Measurements from ENCODE around the gene ALDH3A1. TPM values are rescaled to one million over a fixed set of nuclear protein-coding genes. Genes with fewer than 3 reads are reported as not detected.

Gene ALDH3A1
- total RNA-seq, 4 donors from 2014 or later = 28.3 to 93.0 (median 64.0) TPM

DNA sequence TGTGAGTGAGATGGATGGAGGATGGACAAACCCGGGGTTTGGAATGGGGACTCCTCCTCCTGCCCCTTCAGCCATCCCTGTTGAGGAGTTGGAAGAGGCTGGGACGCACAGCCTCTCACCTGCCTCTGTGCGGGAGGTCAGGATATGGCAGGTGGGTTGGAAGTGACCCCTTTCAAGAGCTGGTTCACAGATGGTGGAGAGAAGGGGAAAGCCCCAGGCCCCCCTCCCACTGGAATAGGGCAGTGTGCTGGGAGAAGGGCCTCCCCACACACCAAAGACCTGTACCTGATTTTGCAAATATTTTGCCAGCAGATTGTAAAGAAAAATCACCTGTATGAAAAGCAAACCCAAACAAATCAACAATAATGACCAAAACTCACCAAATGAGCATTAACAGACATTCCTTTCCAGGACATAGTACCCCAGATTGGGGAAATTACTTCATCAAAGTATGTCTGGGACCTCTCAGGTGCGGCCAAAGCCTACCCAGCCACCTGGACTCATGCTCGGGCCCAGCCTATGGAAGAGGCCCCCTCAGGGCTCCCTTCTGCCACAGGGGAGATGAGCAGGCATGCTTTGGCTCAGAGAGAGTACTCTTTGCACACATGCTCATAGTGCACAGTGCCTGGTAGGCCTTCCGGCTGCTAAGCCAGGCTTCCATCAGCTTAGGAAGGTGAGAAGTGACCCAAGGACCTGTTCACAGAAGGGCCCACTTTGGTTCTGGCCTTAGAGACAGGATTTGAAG is 39.5 kb downstream of the ALDH3A1 start:
- TF ChIP-seq CTCF (IDR thresholded peaks at IDR 0.05) (no peak), POLR2A (IDR thresholded peaks at IDR 0.05) (no peak)

DNA sequence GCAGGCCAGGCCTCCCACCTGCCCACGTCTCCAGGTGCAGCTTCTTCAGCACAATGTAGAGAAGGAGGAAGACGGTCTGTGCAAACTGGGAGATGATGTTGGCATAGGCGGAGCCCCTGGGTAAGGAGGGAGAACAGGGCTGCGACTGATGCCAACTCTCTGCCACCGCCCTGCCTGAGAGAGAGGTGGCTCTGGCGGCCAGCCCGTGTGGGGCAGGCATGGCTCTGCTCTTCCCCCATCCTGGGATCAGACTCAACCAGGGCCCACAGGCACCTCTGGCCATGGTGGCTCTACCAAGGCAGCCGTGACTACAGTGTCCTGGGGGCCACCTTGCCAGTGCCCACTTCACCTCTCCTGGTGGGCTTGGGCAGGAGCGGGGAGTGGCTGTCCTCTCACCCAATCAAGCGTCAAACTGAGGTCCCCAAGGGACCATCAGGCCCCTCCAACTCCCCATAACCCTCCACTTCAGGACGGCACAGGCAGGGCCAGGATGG is 40.3 kb downstream of the ALDH3A1 start:
- no peak overlapping the region for H3K4me3 ChIP-seq (ENCODE audit: low read depth, poor library complexity, severe bottlenecking)
- peak in 1 of 2 donors; percentile 83 for DNase-seq (ENCODE audit: low spot score in 2 of 2)
- intact Hi-C loops (cut with DNase I; ENCODE audit: low total_unique reads) = no loop called here
- TF ChIP-seq CTCF (IDR thresholded peaks at IDR 0.05) = no peak
- no peak for TF ChIP-seq POLR2A (IDR thresholded peaks at IDR 0.05)
- WGBS, 2 donors = 60 to 61% methylated on average over 8 to 9 of the region's 11 CpGs

More for the DNA sequence above, 39.5 kb downstream of the ALDH3A1 start:
- intact Hi-C loops (cut with DNase I; ENCODE audit: low total_unique reads) = no loop called here
- peak in 1 of 2 donors; percentile 78 for DNase-seq (ENCODE audit: low spot score in 2 of 2)
- 90% methylated on average over 6 of the region's 6 CpGs for WGBS, 2 donors
- H3K4me3 ChIP-seq (ENCODE audit: low read depth, poor library complexity, severe bottlenecking) = no peak overlapping the region

- TF ChIP-seq POLR2A (IDR thresholded peaks at IDR 0.05) (no peak), CTCF (IDR thresholded peaks at IDR 0.05) (no peak)
- H3K4me3 ChIP-seq (ENCODE audit: low read depth, poor library complexity, severe bottlenecking) = no peak overlapping the region
- intact Hi-C loops (cut with DNase I; ENCODE audit: low total_unique reads) = no loop called here
- WGBS, 2 donors = 48 to 62% methylated on average over 9 to 10 of the region's 12 CpGs
- peak in 1 of 2 donors; percentile 84 for DNase-seq (ENCODE audit: low spot score in 2 of 2)
Observed at GRCh38 chr17:19706791-19707727, 41.0 kb downstream of the ALDH3A1 start.

DNA sequence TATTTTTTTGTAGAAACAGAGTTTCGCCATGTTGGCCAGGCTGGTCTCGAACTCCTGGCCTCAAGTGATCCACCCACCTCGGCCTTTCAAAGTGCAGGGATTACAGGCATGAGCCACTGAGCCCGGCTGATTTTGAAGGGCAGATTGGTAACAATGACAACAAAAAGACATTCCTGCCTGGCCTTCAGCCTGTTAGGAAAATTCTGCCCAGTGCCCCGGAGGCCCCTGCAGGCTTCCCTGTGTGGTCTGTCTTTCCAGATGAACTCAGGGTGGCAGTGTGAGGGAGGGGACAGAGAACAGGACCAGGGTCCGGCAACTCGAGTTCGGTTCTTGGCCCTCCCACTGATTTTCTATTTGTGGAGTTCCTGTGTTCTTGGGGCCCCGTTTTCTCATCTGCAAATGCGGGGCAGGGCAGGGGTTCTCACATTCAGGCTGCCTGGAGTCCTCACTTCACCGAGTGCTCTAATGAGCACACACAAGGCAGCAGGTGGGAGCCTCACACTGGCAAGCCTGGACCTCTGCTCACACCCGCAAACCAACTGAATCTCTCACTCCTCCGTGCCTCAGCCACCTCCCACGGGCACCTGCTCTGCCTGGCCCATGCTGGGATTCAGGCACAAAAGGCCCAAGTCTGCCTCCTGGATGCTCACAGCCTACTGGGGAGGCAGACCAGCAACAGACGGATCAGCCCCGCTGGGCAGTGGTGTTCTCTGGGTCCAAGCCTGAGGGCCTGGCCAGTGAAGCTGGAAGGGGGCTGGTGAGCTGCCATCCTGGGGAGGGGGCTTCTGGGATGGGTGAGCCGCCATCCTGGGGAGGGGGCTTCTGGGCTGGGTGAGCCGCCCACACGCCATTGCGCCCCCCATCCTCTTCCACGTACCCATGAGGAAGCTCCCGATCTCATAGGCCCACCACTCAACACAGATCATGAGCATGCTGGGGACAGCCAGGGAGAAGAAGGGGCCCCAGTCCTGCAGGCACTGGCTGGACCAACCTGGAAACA is 42.0 kb downstream of the ALDH3A1 start:
- intact Hi-C loops (cut with DNase I; ENCODE audit: low total_unique reads) = no loop called here
- no peak overlapping the region for H3K4me3 ChIP-seq (ENCODE audit: low read depth, poor library complexity, severe bottlenecking)
- WGBS, 2 donors = 79 to 80% methylated on average over 16 to 22 of the region's 22 CpGs
- TF ChIP-seq CTCF (IDR thresholded peaks at IDR 0.05) (no peak), POLR2A (IDR thresholded peaks at IDR 0.05) (no peak)
- DNase-seq (ENCODE audit: low spot score in 2 of 2) = peak in 1 of 2 donors; percentile 70

DNA sequence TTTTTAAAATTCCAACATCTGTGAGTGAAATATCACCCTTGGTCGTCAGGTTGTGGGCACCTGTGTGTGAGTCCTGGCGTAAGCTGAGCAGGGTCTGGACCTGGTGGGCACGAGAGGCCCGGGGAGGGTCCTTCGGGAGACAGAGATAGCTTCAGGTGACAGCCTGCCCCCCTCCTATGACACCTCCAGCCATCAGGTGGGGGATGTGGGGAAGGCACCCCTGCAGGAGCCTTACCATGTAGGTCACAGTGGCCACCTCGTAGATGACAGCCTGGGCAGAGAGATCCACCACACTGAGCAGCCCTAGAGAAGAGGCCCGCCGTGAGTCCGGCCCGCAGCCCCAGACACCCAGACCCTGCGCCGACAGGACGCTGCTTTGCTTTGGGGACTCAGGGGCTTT is 42.9 kb downstream of the ALDH3A1 start:
- intact Hi-C loops (cut with DNase I; ENCODE audit: low total_unique reads) = no loop called here
- 91 to 97% methylated on average over 12 to 13 of the region's 13 CpGs for WGBS, 2 donors
- no peak overlapping the region for H3K4me3 ChIP-seq (ENCODE audit: low read depth, poor library complexity, severe bottlenecking)
- peak in 1 of 2 donors; percentile 75 for DNase-seq (ENCODE audit: low spot score in 2 of 2)
- TF ChIP-seq POLR2A (IDR thresholded peaks at IDR 0.05) (no peak), CTCF (IDR thresholded peaks at IDR 0.05) (no peak)

Measured in lower leg skin (tissue), 4 donors.